ENCODE results near the gene DMXL1.

DMXL1 gene, protein sequence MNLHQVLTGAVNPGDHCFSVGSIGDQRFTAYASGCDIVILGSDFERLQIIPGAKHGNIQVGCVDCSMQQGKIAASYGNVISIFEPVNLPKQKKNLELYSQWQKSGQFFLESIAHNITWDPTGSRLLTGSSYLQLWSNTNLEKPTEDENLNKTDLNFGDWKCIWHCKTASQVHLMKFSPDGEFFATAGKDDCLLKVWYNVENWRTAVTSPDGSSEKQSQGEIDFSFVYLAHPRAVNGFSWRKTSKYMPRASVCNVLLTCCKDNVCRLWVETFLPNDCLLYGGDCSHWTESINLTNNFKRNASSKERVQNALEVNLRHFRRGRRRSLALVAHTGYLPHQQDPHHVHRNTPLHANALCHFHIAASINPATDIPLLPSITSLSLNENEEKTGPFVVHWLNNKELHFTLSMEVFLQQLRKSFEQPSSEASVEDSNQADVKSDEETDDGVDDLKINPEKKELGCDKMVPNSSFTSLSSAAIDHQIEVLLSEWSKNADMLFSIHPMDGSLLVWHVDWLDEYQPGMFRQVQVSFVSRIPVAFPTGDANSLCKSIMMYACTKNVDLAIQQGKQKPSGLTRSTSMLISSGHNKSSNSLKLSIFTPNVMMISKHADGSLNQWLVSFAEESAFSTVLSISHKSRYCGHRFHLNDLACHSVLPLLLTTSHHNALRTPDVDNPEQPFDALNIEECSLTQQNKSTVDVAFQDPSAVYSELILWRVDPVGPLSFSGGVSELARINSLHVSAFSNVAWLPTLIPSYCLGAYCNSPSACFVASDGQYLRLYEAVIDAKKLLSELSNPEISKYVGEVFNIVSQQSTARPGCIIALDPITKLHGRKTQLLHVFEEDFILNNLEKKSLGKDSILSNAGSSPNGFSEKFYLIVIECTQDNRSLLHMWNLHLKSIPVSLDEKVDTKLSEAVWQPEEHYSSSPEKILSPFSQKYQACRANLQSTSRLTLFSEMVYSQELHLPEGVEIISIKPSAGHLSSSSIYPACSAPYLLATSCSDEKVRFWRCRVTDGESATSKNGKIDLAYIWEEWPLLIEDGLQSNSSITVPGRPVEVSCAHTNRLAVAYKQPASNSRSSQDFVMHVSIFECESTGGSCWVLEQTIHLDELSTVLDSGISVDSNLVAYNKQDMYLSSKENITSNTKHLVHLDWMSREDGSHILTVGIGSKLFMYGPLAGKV (N-terminal part only)

DNA sequence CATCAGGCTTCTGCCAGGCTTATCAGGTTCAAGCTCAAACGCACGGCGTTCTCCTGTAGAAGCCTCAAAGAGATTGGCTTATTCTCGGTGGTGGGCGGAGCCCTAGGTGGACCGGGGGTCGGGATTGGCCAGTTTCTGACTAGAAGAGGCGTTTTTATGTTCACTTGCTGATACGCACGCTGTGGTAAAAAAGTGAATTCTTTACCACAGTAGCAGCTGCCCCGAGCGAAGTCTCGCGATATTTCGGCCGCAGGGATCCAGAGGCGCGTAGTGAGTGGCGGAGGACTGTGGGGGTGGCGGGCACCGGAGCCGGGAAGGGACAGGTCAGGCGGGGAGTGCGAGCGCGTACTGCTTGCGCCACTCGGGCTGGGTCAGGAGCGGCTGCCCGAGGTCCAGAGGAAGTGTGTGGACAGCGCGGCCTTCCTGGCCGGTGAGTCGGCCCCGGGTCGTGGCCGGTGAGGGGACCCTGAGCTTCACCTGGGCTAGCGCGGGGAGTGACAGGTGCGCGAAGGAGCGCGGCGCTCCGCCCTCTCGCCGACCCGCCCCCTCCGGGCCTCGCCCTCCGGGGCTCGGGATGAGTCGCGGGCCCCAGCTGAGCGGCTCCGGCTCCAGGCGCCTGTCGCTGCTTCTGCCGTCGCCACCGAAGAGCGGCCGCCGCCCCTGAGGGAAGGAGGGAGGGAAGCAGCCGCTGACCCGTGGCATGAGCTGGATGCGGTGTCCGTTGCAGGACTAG is at the start of gene DMXL1:
DMXL1 (plus strand) TSS at position 260 of the 733 bp plus-strand sequence. CDS start 483 bp downstream, outside the sequence.
- peak within 1 kb of the TSS; percentile 96 for H2AFZ ChIP-seq (ENCODE audit: low read depth)
- no peaks in the 10 kb centered on the region for H3K27me3 ChIP-seq (ENCODE audit: insufficient read depth, low read depth)
- no peaks in the 10 kb centered on the region for H4K20me1 ChIP-seq (ENCODE audit: insufficient read depth)
- TF ChIP-seq, protein P1, sequence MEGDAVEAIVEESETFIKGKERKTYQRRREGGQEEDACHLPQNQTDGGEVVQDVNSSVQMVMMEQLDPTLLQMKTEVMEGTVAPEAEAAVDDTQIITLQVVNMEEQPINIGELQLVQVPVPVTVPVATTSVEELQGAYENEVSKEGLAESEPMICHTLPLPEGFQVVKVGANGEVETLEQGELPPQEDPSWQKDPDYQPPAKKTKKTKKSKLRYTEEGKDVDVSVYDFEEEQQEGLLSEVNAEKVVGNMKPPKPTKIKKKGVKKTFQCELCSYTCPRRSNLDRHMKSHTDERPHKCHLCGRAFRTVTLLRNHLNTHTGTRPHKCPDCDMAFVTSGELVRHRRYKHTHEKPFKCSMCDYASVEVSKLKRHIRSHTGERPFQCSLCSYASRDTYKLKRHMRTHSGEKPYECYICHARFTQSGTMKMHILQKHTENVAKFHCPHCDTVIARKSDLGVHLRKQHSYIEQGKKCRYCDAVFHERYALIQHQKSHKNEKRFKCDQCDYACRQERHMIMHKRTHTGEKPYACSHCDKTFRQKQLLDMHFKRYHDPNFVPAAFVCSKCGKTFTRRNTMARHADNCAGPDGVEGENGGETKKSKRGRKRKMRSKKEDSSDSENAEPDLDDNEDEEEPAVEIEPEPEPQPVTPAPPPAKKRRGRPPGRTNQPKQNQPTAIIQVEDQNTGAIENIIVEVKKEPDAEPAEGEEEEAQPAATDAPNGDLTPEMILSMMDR (conservative IDR thresholded peaks at IDR 0.05; ENCODE audit: low read depth, low read length): no peak
- H3K36me3 ChIP-seq (ENCODE audit: insufficient read depth): no peaks in the 10 kb centered on the region
- peaks cover 24% of the 10 kb centered on the region; the same call in 1 of the 2 replicates for H3K79me2 ChIP-seq (ENCODE audit: insufficient read depth, low read depth)
- no peak within 1 kb of the TSS for H3K4me3 ChIP-seq (IDR thresholded peaks at IDR 0.05; ENCODE audit: insufficient read depth, low read depth, low read length)
- peak within 1 kb of the TSS; percentile 56 for H3K4me2 ChIP-seq
- peaks cover 23% of the 10 kb centered on the region for H3K4me1 ChIP-seq (ENCODE audit: low read depth, poor library complexity, severe bottlenecking)
- peak within 1 kb of the TSS; percentile 30 for H3K27ac ChIP-seq
- peak within 1 kb of the TSS; percentile 74; the same call in 1 of the 2 replicates for H3K9ac ChIP-seq

DNA sequence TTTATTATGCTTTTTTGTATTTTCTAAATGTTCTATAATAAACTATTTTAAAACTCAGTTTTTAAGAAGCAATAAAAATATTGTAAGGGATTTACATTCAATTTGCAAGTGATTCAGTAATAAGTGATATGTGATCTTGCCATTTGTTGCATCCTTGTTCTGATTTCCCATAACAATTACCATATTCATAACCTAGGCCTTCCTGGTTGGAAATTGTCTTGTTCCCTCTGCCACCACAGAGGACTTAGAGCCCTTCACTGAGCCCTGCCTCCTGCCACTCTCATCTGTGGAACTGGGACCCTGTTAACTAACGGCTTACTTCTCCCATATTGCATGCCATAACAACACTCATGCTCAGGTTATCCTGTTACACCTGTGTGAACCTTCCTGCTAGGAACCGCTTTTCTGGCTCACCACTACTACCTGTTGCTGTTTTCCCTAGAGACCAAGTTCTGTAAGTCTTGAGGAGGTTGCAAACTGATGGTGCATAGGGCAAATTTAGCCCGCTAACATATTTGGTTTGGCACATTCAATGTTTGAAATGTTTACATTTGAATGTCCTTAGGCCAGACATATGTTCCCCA is 49.6 kb upstream of the DMXL1 start:
- Histone ChIP-seq H3K4me3 (IDR thresholded peaks at IDR 0.05; ENCODE audit: insufficient read depth, low read depth, low read length) (no peak overlapping the region), H3K4me1 (ENCODE audit: low read depth, poor library complexity, severe bottlenecking) (no peaks in the 10 kb centered on the region), H3K36me3 (ENCODE audit: insufficient read depth) (no peaks in the 10 kb centered on the region), H4K20me1 (ENCODE audit: insufficient read depth) (no peaks in the 10 kb centered on the region), H2AFZ (ENCODE audit: low read depth) (no peak overlapping the region), H3K27ac (no peak overlapping the region), H3K9ac (no peak overlapping the region), H3K79me2 (ENCODE audit: insufficient read depth, low read depth) (no peaks in the 10 kb centered on the region), H3K27me3 (ENCODE audit: insufficient read depth, low read depth) (no peaks in the 10 kb centered on the region), H3K4me2 (no peak overlapping the region)
- TF ChIP-seq, protein P1 (conservative IDR thresholded peaks at IDR 0.05; ENCODE audit: low read depth, low read length): no peak

DNA sequence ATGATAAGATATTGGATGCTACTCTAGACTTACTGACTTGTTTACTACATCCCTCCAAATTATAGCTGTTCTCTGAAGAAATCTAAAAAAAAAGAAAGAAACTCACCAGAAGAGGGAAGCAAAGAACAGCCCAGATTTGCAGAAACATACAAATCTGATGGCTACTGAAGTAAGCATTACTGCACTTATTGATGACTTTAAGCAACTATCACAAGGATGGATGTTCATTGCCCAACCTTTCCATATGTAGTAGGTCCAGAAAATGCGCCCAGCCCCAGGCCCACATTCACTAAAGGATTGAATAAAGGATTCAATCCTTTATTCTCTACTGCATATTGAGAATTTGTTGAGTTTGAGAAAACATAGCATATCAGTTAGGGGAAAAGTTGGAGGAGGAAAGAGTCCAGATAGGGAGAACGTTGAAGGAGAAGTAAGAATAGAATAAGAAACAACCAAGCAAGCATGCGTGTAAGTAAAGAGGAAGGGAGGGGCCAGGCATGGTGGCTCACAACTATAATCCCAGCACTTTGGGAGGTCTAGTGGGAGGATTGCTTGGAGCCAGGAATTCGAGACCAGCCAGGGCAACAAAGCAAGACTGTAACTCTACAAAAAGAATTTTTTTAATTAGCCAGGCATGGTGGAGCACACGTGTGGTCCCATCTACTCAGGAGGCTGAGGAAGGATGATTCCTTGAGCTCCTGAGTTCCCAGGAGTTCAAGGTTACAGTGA is 48.7 kb upstream of the DMXL1 start:
- Histone ChIP-seq H4K20me1 (ENCODE audit: insufficient read depth) (no peaks in the 10 kb centered on the region), H3K27ac (no peak overlapping the region), H3K4me1 (ENCODE audit: low read depth, poor library complexity, severe bottlenecking) (no peaks in the 10 kb centered on the region), H3K27me3 (ENCODE audit: insufficient read depth, low read depth) (no peaks in the 10 kb centered on the region), H3K36me3 (ENCODE audit: insufficient read depth) (no peaks in the 10 kb centered on the region), H3K79me2 (ENCODE audit: insufficient read depth, low read depth) (no peaks in the 10 kb centered on the region), H2AFZ (ENCODE audit: low read depth) (no peak overlapping the region), H3K4me2 (no peak overlapping the region), H3K9ac (no peak overlapping the region), H3K4me3 (IDR thresholded peaks at IDR 0.05; ENCODE audit: insufficient read depth, low read depth, low read length) (no peak overlapping the region)
- TF ChIP-seq, protein P1 (conservative IDR thresholded peaks at IDR 0.05; ENCODE audit: low read depth, low read length): peak; percentile 58

Data from KMS-11 (cell line).